Astrocyte (in vitro differentiated cells and primary cell): Measurements from ENCODE around the gene ZNF716. TPM values are rescaled to one million over a fixed set of nuclear protein-coding genes. Genes with fewer than 3 reads are reported as not detected.
A peak's percentile ranks its signal among the peaks of the same experiment; 100 is the strongest.
"Not testable (repeated sequence)": the region's sequence is repeated elsewhere in the genome, so short reads cannot be mapped to it uniquely, and the experiment has no call there.

Source experiments
- DNase-seq: peaks from one replicate; pipeline ENCODE4 v3.0.0-alpha.2; 2010; ENCODE audit warnings: low read depth
- FAIRE-seq: peaks from 2 replicates; lab custom pipeline; 2011; peaks lifted over from hg19 to GRCh38; lab: Jason Lieb, UNC
- H2AFZ ChIP-seq: 2 replicates; pipeline ENCODE4 v1.6.0; 2012; ENCODE audit warnings: low read depth, low read length, inconsistent platforms
- H3K27ac ChIP-seq: 2 replicates; pipeline ENCODE4 v1.5.1; 2011; ENCODE audit warnings: low read depth, low read length, inconsistent platforms
- H3K27me3 ChIP-seq: 2 replicates; pipeline ENCODE4 v1.6.0; 2011; ENCODE audit warnings: low read length, inconsistent platforms; ENCODE audit not compliant: insufficient read depth
- H3K36me3 ChIP-seq: 2 replicates; pipeline ENCODE4 v1.5.1; 2011; ENCODE audit warnings: low read length, inconsistent platforms; ENCODE audit not compliant: insufficient read depth
- H3K4me1 ChIP-seq: 2 replicates; pipeline ENCODE4 v1.5.1; 2011; ENCODE audit warnings: low read length, inconsistent platforms; ENCODE audit not compliant: insufficient read depth
- H3K4me2 ChIP-seq: 2 replicates; pipeline ENCODE4 v1.6.0; 2012; ENCODE audit warnings: low read length, inconsistent platforms
- H3K4me3 ChIP-seq: 2 replicates; pipeline ENCODE4 v1.5.1; 2011; ENCODE audit warnings: low read depth, mild to moderate bottlenecking, low read length, inconsistent platforms; ENCODE audit not compliant: insufficient read depth
- H3K79me2 ChIP-seq: 2 replicates; pipeline ENCODE4 v1.6.0; 2012; ENCODE audit warnings: mild to moderate bottlenecking, low read length, inconsistent platforms; ENCODE audit not compliant: insufficient read depth
- H3K9ac ChIP-seq: 2 replicates; pipeline ENCODE4 v1.6.0; 2012; ENCODE audit warnings: mild to moderate bottlenecking, low read length, inconsistent platforms
- H3K9me3 ChIP-seq: 2 replicates; pipeline ENCODE4 v1.5.1; 2012; ENCODE audit warnings: low read depth, mild to moderate bottlenecking, low read length, inconsistent platforms; ENCODE audit not compliant: insufficient read depth
- H4K20me1 ChIP-seq: 2 replicates; pipeline ENCODE4 v1.6.0; 2012; ENCODE audit warnings: low read length, inconsistent platforms; ENCODE audit not compliant: insufficient read depth
- H3K27ac Mint-ChIP-seq: one replicate; pipeline ENCODE4 v1.8.0; 2021; ENCODE audit warnings: mild to moderate bottlenecking, mixed read lengths; ENCODE audit not compliant: unreplicated experiment
- H3K27me3 Mint-ChIP-seq: one replicate; pipeline ENCODE4 v1.8.0; 2021; ENCODE audit warnings: low read depth, mixed read lengths; ENCODE audit not compliant: unreplicated experiment
- H3K36me3 Mint-ChIP-seq: one replicate; pipeline ENCODE4 v1.8.0; 2021; ENCODE audit warnings: low read depth, mixed read lengths; ENCODE audit not compliant: unreplicated experiment
- H3K4me1 Mint-ChIP-seq: one replicate; pipeline ENCODE4 v1.8.0; 2021; ENCODE audit warnings: low read depth, mixed read lengths; ENCODE audit not compliant: unreplicated experiment
- H3K4me3 Mint-ChIP-seq: one replicate; pipeline ENCODE4 v1.8.0; 2021; ENCODE audit warnings: mild to moderate bottlenecking, moderate library complexity, mixed read lengths; ENCODE audit not compliant: unreplicated experiment
- H3K9me3 Mint-ChIP-seq: one replicate; pipeline ENCODE4 v1.8.0; 2021; ENCODE audit warnings: mild to moderate bottlenecking, mixed read lengths; ENCODE audit not compliant: unreplicated experiment
- EZH2 ChIP-seq: IDR thresholded peaks from 2 replicates; pipeline ENCODE4 v1.6.1; 2012; ENCODE audit warnings: mild to moderate bottlenecking, low read length, inconsistent platforms; ENCODE audit not compliant: insufficient read depth
- total RNA-seq: library from RNA; stranded (reverse); gene quantifications from 2 replicates; pipeline ENCODE4 v1.2.1, GENCODE V29; 2021
- TF ChIP-seq, protein P1 (sequence below): IDR thresholded peaks from 2 replicates; pipeline ENCODE4 v1.5.1; 2011; ENCODE audit warnings: low read depth, mild to moderate bottlenecking, inconsistent platforms, low read length, moderate library complexity; ENCODE audit not compliant: insufficient read depth

ZNF716 gene
- total RNA-seq, 1 donor from 2014 or later, result not detected

DNA sequence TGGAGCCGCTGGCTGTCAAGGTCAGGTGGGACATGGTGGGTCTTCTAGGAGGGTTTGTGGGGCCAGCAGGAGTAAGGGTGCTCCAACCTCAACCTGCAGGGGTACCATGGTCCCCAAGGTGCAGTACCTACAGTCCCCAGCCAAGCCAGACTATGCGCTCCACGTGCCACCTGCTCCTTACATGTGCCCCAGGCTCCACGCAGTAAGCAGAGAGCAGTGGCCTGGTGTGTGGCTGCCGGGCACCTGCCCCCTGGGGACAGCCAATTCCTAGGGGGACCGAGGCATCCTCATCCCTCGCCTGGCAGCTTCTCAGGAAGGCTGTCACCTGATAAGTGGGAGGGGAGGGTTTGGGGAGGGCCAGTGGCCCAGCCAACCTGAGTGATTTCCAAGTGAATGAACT is 11.7 kb upstream of the ZNF716 start:
- Histone ChIP-seq H3K4me3 (no peak overlapping the region), H3K27ac (no peak overlapping the region), H3K4me2 (no peak overlapping the region), H3K9ac (no peak overlapping the region), H3K9me3 (peaks cover 15% of the 10 kb centered on the region), H4K20me1 (no peaks in the 10 kb centered on the region), H3K79me2 (no peaks in the 10 kb centered on the region), H3K27me3 (no peaks in the 10 kb centered on the region), H2AFZ (no peak overlapping the region), H3K4me1 (no peaks in the 10 kb centered on the region), H3K36me3 (no peaks in the 10 kb centered on the region)
- Mint-ChIP-seq H3K9me3 (peaks cover 11% of the 10 kb centered on the region), H3K36me3 (no peaks in the 10 kb centered on the region), H3K27me3 (no peaks in the 10 kb centered on the region), H3K27ac (no peak overlapping the region), H3K4me3 (no peak overlapping the region), H3K4me1 (no peaks in the 10 kb centered on the region)
- no peak for FAIRE-seq
- TF ChIP-seq, protein P1, sequence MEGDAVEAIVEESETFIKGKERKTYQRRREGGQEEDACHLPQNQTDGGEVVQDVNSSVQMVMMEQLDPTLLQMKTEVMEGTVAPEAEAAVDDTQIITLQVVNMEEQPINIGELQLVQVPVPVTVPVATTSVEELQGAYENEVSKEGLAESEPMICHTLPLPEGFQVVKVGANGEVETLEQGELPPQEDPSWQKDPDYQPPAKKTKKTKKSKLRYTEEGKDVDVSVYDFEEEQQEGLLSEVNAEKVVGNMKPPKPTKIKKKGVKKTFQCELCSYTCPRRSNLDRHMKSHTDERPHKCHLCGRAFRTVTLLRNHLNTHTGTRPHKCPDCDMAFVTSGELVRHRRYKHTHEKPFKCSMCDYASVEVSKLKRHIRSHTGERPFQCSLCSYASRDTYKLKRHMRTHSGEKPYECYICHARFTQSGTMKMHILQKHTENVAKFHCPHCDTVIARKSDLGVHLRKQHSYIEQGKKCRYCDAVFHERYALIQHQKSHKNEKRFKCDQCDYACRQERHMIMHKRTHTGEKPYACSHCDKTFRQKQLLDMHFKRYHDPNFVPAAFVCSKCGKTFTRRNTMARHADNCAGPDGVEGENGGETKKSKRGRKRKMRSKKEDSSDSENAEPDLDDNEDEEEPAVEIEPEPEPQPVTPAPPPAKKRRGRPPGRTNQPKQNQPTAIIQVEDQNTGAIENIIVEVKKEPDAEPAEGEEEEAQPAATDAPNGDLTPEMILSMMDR, result no peak
- no peak for TF ChIP-seq EZH2
- DNase-seq, result no peak

DNA sequence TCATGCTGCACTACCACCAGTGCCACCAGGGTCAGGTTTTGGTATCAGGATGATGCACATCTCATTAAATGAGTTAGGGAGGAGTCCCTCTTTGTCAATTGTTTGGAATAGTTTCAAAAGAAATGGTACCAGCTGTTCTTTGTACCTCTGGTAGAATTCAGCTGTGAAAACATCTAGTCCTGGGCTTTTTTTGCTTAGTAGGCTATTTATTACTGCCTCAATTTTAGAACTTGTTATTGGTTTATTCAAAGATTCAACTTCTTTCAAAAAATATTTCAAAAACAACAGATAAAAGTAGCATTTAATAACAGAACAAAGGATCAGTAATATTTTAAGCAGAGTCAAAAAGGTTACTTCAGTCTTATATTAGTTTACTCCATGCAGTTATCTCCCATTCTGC is 6.4 kb upstream of the ZNF716 start:
- Histone ChIP-seq H3K4me2 (no peak overlapping the region), H3K4me1 (no peaks in the 10 kb centered on the region), H4K20me1 (no peaks in the 10 kb centered on the region), H3K4me3 (no peak overlapping the region), H3K27ac (no peak overlapping the region), H3K9me3 (peaks cover 13% of the 10 kb centered on the region), H2AFZ (no peak overlapping the region), H3K36me3 (no peaks in the 10 kb centered on the region), H3K9ac (no peak overlapping the region), H3K27me3 (no peaks in the 10 kb centered on the region), H3K79me2 (no peaks in the 10 kb centered on the region)
- no peak for FAIRE-seq
- TF ChIP-seq EZH2, result no peak
- TF ChIP-seq, protein P1, result no peak
- H3K36me3 Mint-ChIP-seq, result no peaks in the 10 kb centered on the region
- H3K4me3 Mint-ChIP-seq, result no peak overlapping the region
- H3K27ac Mint-ChIP-seq, result no peak overlapping the region
- no peaks in the 10 kb centered on the region for H3K27me3 Mint-ChIP-seq
- H3K4me1 Mint-ChIP-seq, result no peaks in the 10 kb centered on the region
- no peak for DNase-seq
- peaks cover 11% of the 10 kb centered on the region for H3K9me3 Mint-ChIP-seq

DNA sequence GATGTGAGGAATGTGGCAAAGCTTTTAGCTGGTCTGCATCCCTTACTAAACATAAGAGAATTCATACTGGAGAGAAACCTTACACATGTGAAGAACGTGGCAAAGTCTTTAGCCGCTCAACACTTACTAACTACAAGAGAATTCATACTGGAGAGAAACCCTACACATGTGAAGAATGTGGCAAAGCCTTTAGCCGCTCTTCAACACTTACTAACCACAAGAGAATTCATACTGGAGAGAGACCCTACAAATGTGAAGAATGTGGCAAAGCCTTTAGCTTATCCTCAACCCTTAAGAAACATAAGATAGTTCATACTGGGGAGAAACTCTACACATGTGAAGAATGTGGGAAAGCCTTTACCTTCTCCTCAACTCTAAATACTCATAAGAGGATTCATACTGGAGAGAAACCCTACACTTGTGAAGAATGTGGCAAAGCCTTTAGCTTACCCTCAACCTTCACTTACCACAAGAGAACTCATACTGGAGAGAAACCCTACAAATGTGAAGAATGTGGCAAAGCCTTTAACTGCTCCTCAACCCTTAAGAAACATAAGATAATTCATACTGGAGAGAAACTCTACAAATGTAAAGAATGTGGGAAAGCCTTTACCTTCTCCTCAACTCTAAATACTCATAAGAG is 19.3 kb downstream of the ZNF716 start:
- H3K27me3 ChIP-seq, H4K20me1 ChIP-seq, H3K36me3 ChIP-seq, H3K9ac ChIP-seq, H3K4me3 Mint-ChIP-seq, H3K4me3 ChIP-seq, H3K27ac Mint-ChIP-seq, H3K79me2 ChIP-seq, H2AFZ ChIP-seq, H3K4me2 ChIP-seq, DNase-seq, H3K4me1 Mint-ChIP-seq, H3K4me1 ChIP-seq, H3K27me3 Mint-ChIP-seq, H3K36me3 Mint-ChIP-seq, H3K27ac ChIP-seq: not testable (repeated sequence)
- H3K9me3 Mint-ChIP-seq, result peaks cover 21% of the 10 kb centered on the region
- FAIRE-seq, result peak; percentile 26
- peaks cover 22% of the 10 kb centered on the region for H3K9me3 ChIP-seq

DNA sequence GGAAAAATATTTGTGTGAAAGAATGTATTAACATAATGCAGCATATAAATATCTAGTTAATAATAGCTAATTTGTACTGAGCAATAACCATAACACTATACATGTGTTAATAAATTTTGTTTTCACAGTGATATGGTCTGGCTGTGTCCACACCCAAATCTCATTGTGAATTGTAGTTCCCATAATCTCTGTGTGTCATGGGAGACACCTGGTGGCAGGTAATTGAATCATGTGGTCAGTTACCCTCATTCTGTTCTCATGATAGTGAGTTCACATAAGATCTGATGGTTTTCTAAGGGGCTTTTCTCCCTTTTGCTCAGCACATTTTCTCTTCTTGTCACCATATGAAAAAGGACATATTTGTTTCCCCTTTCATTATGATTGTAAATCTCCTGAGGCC is 30.3 kb downstream of the ZNF716 start:
- not testable (repeated sequence) for H3K27me3 ChIP-seq, H3K79me2 ChIP-seq, H3K4me3 Mint-ChIP-seq, H3K9me3 ChIP-seq, H3K27ac ChIP-seq, H2AFZ ChIP-seq, H4K20me1 ChIP-seq, H3K36me3 Mint-ChIP-seq, H3K27ac Mint-ChIP-seq, H3K36me3 ChIP-seq, DNase-seq, H3K4me3 ChIP-seq, H3K9ac ChIP-seq, H3K9me3 Mint-ChIP-seq, H3K27me3 Mint-ChIP-seq, H3K4me2 ChIP-seq, H3K4me1 ChIP-seq, H3K4me1 Mint-ChIP-seq, FAIRE-seq

DNA sequence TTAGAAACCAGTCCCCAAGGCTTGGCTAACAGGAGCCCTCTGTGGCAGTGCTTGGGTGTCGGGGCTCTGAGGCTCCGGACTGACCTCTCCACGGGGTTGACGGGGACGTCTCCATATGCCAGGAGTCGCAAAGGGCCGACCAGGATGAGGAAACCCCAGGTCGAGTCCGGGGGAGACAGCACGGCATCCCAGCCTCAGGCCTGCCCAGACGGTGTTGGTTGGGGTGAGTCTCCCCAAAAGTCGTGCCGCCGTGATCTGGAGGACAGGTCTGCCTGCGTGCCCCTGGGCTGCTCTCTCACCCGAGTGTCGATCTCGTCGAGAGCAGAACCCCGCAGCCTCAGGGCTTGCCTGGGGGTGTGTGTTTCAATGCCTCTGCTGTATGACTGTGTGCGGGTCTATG is 35.0 kb downstream of the ZNF716 start:
- H3K9me3 ChIP-seq, result peaks cover 35% of the 10 kb centered on the region
- H3K27me3 ChIP-seq, H3K4me1 Mint-ChIP-seq, H3K27me3 Mint-ChIP-seq, H3K36me3 ChIP-seq, FAIRE-seq, H3K4me2 ChIP-seq, H3K4me3 ChIP-seq, H3K79me2 ChIP-seq, H3K27ac ChIP-seq, H3K36me3 Mint-ChIP-seq, H4K20me1 ChIP-seq, H3K4me1 ChIP-seq, H3K4me3 Mint-ChIP-seq, H2AFZ ChIP-seq, DNase-seq, H3K9ac ChIP-seq, H3K27ac Mint-ChIP-seq: not testable (repeated sequence)
- peaks cover 12% of the 10 kb centered on the region for H3K9me3 Mint-ChIP-seq
